ENCODE results near the gene FILIP1L.

FILIP1L gene

DNA sequence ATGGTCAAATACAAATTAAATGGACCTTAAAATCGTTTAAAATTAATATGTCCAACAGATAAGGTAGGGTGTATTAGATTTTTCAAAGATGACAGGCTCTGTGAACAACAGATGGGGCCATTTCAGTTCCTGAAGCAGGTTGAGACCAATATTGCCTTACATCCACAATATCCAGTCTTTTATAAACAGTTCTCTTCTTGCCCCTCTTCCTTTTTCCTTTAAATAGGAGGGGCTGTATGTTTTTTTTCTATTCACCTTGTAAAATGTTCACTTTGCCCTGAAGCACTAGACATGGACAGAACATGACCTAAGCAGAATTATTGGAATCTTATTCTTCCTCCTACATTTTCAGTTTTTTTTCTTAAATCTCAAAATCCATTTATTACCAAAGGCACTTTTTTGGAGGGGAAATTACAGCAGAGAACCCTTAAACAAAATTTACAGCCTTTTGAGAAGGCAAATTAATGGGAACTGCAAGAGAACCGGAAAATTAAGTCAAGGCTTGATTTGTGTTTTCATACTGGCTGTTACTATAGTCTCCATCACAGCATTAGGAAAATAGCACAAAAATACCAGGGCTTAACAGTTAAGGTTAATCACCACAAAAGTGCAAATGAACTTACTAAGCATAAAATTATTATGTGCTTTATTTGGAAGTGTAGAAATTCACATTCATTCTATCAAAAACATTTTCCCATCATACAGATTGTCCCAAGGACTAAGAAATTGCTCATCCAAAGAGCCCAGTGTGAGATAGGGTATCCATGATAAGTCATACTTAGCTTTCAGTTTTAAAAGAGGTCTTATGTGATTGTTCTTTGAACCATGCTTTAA, 240.8 kb downstream of the FILIP1L start:
- no peak for DNase-seq

DNA sequence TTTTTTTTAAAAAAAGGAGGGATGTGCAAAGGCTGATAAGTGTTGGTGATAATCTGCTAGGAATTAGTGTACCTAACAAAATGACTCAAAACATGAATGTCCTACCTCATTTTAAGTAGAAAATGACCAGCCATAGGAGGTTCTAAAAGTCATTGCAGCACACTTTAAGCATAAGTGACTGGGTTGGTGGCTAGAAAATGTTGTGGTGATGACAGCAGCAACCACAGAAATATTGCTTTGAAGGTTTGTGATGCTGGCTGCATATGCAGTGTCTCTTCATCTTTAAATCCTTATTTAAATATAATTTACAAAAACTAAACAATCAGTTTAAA, 241.4 kb downstream of the FILIP1L start:
- DNase-seq = no peak

DNA sequence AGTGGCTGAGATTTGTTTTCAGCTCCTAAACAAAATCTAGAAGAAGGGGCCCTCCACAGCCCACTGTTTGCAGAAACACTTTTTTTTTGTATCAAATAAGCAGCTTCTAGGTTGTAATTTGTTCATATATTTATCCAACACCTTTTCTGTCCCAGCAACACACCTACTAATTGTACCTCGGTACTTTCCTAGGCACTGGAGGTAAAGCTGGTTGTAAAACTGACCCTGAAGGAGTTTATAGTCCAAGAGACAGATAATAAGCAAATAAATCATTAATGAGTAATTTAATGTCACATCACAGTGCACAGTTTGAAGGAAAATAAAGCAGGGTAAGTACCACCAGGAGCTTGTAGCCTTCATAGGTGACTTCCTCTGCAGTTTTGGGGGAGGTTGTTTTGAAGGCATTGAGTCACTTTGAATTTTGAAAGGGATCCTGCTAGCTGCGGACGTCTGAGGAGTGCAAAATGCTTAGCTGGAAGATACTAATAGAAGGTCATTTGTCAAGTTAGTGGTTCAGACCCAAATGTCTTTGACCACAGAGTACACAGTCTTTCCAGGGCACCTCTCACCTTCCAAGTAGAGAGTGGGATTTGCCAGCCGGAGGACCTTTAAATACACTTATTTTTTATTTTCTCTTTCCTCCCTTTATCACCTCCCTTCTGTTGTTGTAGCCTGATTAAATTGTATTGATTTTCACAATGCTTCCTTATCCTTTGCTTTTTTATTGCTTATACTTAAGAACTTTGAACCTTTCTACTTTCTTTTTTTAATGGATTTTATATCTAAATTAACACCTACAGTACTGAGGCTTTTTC, 242.9 kb downstream of the FILIP1L start:
- no peak for DNase-seq

DNA sequence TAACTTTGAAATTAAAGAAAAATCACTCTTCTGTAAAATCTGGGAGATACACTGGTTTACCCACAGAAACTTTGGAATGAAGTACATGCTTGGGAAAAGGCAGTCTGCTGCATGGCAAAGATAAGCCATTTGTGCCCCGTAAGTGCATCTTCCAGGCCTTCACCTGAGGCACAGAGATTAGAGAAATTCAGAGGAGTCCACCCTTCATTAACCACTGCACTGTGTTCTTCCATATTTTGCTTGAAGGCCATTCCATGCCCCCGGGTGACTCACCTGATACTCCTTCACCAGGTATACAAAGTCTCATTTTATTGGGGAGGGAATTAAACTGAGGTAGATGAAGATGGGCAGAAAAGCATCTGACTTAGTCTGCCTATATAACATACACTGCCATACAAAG, 243.6 kb downstream of the FILIP1L start:
- no peak for DNase-seq

DNA sequence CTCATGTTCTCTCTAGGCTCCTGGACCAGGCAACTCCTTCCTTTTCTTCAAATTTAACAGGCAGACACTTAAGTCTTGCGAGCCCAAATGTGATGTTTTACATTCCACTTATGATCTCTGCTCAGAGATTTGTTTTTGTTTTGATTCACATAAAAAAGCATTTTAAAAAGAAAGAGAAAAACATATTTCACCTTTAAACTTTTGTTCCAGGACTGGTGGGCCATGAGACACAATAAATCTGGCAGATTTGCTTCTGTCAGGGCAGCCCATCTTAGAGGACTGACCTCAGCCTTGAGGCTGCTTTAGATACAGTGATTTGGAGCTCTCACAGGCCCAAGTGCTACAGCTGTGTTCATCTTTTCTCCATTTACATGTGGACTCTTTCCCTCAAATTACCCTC, 244.7 kb downstream of the FILIP1L start:
- no peak for DNase-seq

DNA sequence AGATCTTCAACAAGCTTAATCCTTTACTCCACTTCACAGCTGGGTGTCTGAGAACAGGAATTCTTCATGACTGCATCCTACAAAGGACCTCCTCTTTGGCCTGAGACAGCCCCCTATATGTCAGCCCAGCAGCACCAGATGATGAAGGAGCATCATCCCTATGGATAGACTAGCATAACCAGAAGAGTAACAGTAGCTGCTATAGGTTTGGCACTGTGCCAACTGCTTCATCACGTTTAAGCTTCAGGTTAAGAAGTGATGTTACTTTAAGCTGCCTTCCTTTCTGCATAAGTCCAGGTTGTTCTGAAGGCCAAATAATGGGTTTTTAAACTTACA, 246.0 kb downstream of the FILIP1L start:
- peak in 2 of 56 donors; percentile 4 to 8 for DNase-seq

DNA sequence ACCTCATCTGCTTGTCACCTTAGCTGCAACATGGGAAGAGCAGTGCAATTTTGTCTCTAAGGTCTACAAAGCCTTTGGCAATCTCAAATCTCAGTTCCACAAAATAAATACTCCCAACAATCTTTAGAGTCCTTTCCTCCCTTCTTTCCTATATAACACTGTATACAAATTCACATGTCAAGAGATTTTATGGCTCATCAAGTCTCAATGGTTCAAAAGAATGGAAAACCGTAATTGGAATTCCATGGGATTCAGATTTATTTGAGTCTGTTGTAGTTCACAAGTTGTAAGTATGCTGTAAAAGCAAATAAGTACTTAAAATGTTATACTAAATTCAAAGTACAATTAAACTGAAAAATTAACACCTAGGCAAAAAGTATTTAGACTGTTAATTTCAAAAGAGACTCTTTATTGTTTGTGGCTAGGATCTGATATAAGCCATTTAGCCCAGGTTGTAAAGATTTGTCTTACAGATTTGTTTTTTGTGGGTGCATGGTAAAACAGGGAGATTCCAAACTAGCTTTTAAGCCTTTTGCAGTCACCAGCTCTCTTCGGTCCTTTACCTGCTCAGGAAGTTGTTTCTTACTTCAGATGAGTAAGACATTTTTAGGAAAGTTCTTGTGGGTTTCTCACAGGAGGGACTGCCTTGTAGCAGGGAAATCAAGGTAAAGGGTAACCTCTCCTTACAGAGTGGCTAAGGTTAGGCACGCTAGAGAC, 246.5 kb downstream of the FILIP1L start:
- DNase-seq = no peak

DNA sequence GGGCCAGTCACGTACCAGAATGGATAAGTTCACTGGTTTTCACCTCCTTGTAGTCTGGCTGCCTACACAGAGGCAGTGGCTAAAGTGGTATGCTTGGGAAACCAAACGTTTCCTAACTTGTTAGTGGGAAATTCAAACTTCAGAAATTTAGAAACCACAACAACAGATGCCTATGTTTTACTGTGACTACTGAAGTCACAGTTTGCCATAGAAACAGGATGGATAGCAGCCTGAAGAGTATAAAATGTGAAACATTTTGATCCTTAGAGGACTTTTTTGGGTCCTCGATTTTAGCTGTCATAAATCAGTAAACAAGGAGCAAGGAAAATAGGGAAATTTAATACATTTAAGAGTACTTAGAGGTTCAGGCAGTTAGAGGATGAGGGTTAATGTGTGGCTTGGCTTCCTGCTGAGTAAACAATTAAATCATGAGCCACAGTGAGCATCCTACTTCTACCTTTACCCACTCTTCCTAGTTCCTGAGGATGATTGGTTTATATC, 248.0 kb downstream of the FILIP1L start:
- no peak for DNase-seq

DNA sequence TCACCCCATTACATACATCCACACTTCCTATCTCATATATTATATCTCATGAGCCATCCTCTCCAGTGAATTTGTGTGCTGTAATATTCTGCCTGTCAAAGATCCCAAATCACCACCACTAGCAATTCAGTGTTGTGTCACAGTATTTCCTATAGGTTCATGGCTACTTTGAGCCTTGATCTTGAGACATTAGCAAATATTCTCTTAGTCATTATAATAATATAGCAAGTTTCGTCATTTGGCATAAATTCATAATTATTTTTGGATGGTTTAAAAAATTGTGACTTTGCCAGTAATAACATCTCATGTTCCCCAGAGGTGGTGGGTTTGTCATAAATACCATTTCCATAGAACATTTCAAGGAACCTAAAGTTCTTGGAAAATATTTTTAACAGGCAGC, 249.0 kb downstream of the FILIP1L start:
- no peak for DNase-seq

DNA sequence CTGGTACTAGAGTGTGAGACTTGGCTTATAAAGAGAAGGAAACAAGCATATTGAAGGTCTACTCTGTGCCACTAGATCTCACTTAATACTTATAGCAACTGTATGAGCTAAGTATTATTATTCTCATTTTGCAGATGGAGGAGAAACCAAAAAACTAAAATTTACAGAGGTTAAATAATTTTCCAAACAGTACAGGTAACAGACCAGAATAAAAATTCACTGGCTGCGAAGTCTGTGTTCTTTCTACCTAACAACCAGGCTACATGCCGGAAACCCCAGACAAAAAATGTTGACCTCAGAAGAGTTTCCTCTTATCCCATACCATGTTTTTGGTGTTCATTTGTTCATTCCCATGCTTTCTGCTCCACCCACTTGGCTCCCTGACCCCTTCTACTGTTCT, 250.0 kb downstream of the FILIP1L start:
- DNase-seq = no peak

DNA sequence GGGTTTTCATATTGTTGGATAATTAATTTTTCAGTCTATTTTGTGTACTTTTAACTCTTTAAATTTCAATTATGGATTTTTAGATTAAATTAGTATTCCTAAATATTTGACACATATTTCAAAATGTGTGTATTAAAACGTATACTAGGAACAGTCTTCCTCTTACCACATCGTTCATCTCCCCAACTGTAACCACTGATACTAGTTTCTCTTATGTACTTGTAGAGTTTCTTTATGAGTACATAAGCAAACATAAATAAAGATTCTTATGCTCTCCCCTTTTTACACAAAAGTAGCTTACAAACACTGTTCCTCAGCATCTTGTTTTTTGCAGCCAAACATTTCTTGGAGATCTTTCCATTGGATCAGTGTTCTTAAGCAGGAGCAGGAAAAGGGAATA, 250.7 kb downstream of the FILIP1L start:
- DNase-seq = no peak

DNA sequence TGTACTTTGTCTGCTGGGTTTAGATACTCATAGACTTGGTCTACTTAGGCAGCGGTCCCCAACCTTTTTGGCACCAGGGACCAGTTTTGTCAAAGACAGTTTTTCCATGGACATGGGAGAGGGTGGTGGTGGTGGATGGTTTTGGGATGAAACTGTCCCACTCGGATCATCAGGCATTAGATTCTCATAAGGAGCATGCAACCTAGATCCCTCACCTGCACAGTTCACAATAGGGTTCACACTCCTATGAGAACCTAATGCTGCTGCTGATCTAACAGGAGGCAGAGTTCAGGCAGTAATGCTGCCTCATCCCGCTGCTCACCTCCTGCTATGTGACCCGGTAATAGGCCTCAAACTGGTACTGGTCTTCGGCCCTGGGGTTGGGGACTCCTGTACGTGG, 251.3 kb downstream of the FILIP1L start:
- DNase-seq = no peak

DNA sequence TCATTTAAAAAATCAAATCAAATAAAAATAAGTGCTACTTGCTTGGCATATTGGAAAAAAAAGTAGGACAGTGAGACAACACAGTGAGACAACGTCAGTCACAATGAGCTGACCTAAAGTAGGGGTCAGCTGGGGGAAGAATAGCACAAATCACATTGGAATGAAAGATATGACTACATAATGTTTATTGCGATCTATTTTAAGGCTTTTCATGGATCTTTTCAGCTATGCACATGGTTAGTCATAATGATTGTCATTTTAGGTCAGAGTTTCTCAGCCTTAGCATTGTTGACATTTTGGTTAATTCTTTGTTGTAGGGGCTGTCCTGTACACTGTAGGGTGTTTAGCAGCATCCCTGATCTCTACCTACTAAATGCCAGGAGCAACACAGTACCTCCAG, 252.1 kb downstream of the FILIP1L start:
- DNase-seq = no peak

DNA sequence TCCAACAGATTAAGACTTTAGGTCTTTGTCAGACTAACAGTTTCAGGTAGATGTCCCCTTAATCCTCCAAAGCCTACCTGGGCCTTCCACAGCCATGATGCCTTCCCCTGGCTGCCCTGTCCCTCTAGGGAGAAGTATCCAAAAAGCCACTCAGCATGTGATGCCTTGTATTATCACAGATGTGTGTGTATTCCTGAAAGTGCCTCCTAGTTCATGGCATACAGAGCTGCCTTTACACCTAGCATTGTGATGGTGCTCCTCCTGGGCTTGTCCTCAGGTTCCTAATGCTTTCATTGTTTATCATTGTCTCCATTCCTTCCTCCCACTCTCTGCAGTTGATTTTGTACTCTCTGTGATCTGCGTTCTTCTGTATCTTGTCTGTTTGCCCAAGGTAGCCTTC, 253.1 kb downstream of the FILIP1L start:
- DNase-seq = no peak

DNA sequence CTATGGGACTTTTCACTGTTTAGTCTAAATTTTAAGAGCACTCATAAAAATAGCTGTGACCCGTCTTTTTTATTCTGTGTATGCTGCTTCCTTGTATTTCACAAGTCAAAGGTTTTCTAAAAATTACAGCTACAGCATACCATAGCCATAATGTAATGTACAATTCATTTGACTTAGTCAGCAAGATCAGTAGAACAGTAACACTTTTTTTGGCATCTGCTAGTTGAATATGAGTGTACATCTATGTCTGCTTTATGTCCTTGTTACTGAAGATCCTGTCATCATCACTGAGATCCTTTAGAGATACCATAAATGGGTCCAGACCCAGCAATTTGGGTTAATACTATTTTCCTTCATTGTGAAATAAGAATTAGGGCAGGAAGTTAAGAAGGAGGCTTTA, 254.5 kb downstream of the FILIP1L start:
- no peak for DNase-seq

DNA sequence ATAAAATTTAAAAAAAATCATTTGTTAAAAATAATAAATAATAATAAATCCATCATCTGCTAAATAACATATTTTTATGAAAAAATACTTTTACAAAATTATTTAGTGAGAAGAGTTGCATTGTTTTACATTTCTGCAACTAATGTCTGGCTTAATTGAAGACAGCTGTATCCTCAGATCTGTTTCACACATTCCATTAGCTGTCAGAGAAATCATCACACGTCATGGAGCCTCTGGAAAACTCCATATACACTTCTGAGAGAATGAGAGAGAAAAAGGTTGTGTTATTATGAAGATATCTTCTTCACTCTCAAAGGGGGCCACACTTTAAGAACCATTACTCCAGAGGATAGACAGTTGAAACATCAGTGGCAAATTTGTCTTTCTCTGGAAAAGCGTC, 255.8 kb downstream of the FILIP1L start:
- no peak for DNase-seq

DNA sequence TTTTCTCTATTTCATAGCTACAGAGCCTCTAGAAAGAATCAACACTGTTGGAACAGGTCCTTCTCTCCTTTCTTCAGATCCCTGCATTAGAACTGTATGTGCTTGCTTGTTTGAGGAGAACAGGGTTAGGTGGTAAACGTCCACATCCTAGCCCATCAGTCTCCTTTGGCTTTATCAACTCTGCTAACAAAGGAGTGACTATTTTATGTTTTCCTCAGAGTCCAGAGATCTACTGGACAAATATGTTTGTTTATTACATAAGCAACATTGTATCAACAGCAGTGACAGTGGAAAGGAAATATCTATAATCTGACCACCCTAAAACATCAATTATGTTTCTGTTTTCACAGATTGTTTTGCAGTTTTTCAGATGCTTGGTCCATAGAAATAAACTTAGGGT, 257.0 kb downstream of the FILIP1L start:
- no peak for DNase-seq

DNA sequence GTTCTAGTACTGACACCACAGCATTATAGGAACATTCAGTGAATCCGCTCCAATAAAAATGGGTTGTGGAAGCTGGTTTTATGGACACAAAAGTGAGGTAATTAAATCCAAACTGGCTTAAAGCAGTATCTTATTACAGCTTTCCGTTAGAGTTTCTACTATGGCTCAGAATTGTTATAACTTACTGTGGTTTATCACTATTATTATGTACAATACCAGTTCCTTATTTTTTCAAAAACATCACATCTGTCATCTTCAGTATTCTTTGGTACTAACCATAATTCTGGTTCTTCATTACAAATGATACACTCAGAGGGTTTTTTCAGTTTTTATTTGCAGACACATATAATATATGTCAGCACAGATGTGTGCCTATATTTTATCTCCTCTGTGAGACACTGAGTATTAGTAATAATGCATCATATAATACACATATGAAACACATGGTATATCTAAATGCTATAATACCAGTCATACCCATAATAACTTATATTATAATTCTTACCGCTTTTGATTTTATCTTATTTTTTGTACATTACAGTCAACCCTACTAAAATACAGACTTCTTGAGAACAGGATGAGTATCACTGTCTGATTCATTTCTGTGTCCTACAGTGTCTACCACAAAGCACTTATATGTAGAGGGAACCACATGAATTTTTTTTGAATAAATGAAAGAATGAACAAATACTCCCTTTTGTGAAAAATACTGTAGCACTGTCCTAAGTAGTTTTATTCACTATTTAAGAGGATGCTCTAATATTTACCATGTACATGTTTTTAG, 257.7 kb downstream of the FILIP1L start:
- no peak for DNase-seq

DNA sequence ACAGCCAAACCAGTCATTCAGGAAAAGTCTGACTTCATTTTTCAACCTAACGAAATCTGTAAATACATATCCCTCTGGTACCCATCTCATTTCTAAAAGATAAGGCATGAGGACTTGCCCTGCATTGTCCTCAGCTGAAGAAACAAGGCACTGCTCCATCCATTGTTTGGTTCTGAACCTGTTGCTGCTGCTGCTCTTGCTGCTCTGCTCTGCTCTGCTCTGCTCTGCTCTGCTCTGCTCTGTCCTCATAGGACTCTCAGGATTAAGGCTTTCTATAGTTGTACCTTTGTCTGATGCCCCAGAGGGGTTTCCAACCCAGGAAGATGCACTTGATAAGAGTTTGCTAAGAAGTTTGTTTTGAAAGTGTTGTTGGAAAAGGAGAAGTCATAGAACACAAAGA, 258.4 kb downstream of the FILIP1L start:
- DNase-seq = no peak

DNA sequence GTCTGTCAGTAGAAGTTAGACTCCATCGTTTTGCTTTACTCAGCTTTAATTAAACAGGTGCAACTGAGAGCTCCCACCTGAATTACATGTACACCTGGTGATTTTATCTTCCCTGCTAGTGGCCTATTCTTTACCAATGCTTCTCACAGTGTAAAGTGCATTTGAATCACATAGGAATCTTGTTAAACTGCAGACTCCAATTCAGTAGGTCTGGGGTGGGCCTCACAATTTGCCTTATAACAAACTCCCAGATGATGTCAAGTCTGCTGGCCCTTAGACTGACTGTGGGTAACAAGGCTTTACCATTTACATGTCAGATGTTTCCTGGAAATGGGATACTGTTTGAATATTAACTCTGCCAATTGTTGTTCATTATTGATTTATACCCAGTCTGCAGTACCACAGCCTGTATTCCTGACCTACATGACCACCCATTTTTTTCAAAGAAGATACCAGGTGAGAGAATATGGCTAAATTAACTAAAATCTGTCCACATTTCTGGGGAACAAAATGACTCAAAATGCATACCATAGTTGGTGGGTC, 259.5 kb downstream of the FILIP1L start:
- DNase-seq = no peak

DNA sequence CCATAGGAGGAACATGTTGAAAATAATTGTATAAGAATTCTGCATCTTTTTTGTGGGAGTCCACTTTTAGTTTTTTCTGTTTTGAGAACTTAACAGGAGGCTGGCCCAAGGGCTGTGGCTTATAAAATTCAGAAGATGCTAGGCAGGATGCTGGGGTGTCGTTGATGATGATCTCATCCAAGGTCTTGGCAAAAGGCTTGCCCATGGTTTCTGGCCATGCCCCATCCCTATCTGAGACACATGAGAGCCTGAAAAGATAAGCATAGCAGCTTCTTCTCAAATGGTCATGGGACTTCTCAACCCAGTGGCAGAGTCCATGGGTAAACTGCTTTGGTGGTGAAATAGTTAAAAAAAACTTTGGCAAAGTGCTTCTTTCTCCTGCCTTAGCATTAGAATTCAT, 261.4 kb downstream of the FILIP1L start:
- no peak for DNase-seq

Data from amygdala (tissue), 56 donors.